DND-41 (cell line): Measurements from ENCODE around the gene DMKN.

ENCODE experiments used
- ATAC-seq: fragments of 200-7000 bp; cut with Tn5 transposase; 3 replicates; pipeline ENCODE4 v1.9.1; 2021; ENCODE audit warnings: low read depth; ENCODE audit not compliant: insufficient read depth
- DNase-seq: peaks from one replicate; pipeline ENCODE4 v3.0.0-alpha.2; 2020
- H2AFZ ChIP-seq: 2 replicates; pipeline ENCODE4 v1.6.0; 2012; ENCODE audit warnings: low read depth, low read length
- H3K27ac ChIP-seq: 2 replicates; pipeline ENCODE4 v1.5.1; 2012; ENCODE audit warnings: low read length, inconsistent platforms
- H3K27me3 ChIP-seq: fragments of 200-600 bp; sonication (generic); 2 replicates; pipeline ENCODE4 v1.6.0; 2012; ENCODE audit warnings: low read length, mild to moderate bottlenecking, inconsistent platforms; ENCODE audit not compliant: insufficient read depth, poor library complexity
- H3K36me3 ChIP-seq: 2 replicates; pipeline ENCODE4 v1.5.1; 2012; ENCODE audit warnings: low read length, inconsistent platforms; ENCODE audit not compliant: insufficient read depth
- H3K4me1 ChIP-seq: 2 replicates; pipeline ENCODE4 v1.5.1; 2012; ENCODE audit warnings: mild to moderate bottlenecking, low read length; ENCODE audit not compliant: insufficient read depth
- H3K4me2 ChIP-seq: 2 replicates; pipeline ENCODE4 v1.6.0; 2012; ENCODE audit warnings: mild to moderate bottlenecking, moderate library complexity, low read length, inconsistent platforms; ENCODE audit not compliant: insufficient read depth
- H3K4me3 ChIP-seq, 2 experiments: fragments of 200-600 bp in 1 of 2; shearing (Covaris generic) in 1 of 2; 2 replicates each; pipeline ENCODE4 v1.5.1; 2012 to 2016; ENCODE audit warnings: inconsistent platforms in 2 of 2, low read length in 2 of 2, mild to moderate bottlenecking in 2 of 2, low read depth in 1 of 2, moderate library complexity in 1 of 2
- H3K79me2 ChIP-seq: 2 replicates; pipeline ENCODE4 v1.6.0; 2012; ENCODE audit warnings: low read length, inconsistent platforms; ENCODE audit not compliant: insufficient read depth
- H3K9ac ChIP-seq: 2 replicates; pipeline ENCODE4 v1.6.0; 2012; ENCODE audit warnings: low read depth, mild to moderate bottlenecking, inconsistent platforms, low read length, moderate library complexity
- H3K9me3 ChIP-seq: 2 replicates; pipeline ENCODE4 v1.5.1; 2012; ENCODE audit warnings: low read length, moderate library complexity, mild to moderate bottlenecking, inconsistent platforms; ENCODE audit not compliant: insufficient read depth, severe bottlenecking
- H4K20me1 ChIP-seq: 2 replicates; pipeline ENCODE4 v1.6.0; 2012; ENCODE audit warnings: low read length; ENCODE audit not compliant: insufficient read depth
- CTCF ChIP-seq: IDR thresholded peaks from 2 replicates; pipeline ENCODE4 v1.5.1; 2012; ENCODE audit warnings: borderline replicate concordance, low read length, moderate library complexity, mild to moderate bottlenecking; ENCODE audit not compliant: poor library complexity, severe bottlenecking; ENCODE audit errors: extremely low read depth
- EZH2 ChIP-seq: IDR thresholded peaks from 3 replicates; pipeline ENCODE4 v1.6.1; 2012; ENCODE audit warnings: borderline replicate concordance, low read depth, mild to moderate bottlenecking, moderate library complexity, low read length, inconsistent platforms; ENCODE audit not compliant: severe bottlenecking

The DMKN gene

GRCh38 chr19:35525873-35526272 lies 12.4 kb upstream of the DMKN start:
- ATAC-seq (no peak), DNase-seq (no peak)
- Histone ChIP-seq H3K4me2 (no peak overlapping the region), H4K20me1 (no peaks in the 10 kb centered on the region), H3K27me3 (no peaks in the 10 kb centered on the region), H3K79me2 (no peaks in the 10 kb centered on the region), H3K27ac (no peak overlapping the region), H3K4me3 (no peak overlapping the region), H3K9ac (no peak overlapping the region), H3K4me1 (no peaks in the 10 kb centered on the region), H3K36me3 (no peaks in the 10 kb centered on the region), H3K9me3 (no peaks in the 10 kb centered on the region), H2AFZ (no peak overlapping the region)
- TF ChIP-seq EZH2 (no peak), CTCF (no peak)

GRCh38 chr19:35524181-35524837 lies 10.9 kb upstream of the DMKN start:
- H3K4me3 ChIP-seq = no peak overlapping the region
- H3K27me3 ChIP-seq = no peaks in the 10 kb centered on the region

GRCh38 chr19:35522745-35523327 lies 9.4 kb upstream of the DMKN start:
- Histone ChIP-seq H2AFZ (no peak overlapping the region), H3K27me3 (no peaks in the 10 kb centered on the region), H3K9ac (no peak overlapping the region)

More at GRCh38 chr19:35524181-35524837, 10.9 kb upstream of the DMKN start:
- no peak for ATAC-seq
- no peak overlapping the region for H3K4me2 ChIP-seq
- H3K4me1 ChIP-seq = no peaks in the 10 kb centered on the region
- H3K36me3 ChIP-seq = no peaks in the 10 kb centered on the region
- no peak for DNase-seq
- H3K9me3 ChIP-seq = no peaks in the 10 kb centered on the region
- no peak overlapping the region for H3K27ac ChIP-seq
- TF ChIP-seq CTCF = no peak
- TF ChIP-seq EZH2 = no peak
- H3K9ac ChIP-seq = no peak overlapping the region
- no peaks in the 10 kb centered on the region for H4K20me1 ChIP-seq
- H3K79me2 ChIP-seq = no peaks in the 10 kb centered on the region
- H2AFZ ChIP-seq = no peak overlapping the region

More at GRCh38 chr19:35522745-35523327, 9.4 kb upstream of the DMKN start:
- ATAC-seq = no peak
- no peak overlapping the region for H3K27ac ChIP-seq
- no peaks in the 10 kb centered on the region for H3K4me1 ChIP-seq
- H3K36me3 ChIP-seq = no peaks in the 10 kb centered on the region
- H3K4me2 ChIP-seq = no peak overlapping the region
- no peak for DNase-seq
- H3K79me2 ChIP-seq = no peaks in the 10 kb centered on the region
- TF ChIP-seq CTCF (no peak), EZH2 (no peak)
- H3K4me3 ChIP-seq = no peak overlapping the region
- no peaks in the 10 kb centered on the region for H4K20me1 ChIP-seq
- no peaks in the 10 kb centered on the region for H3K9me3 ChIP-seq
